Measurements from ENCODE around the gene HSPA13.
A peak's percentile ranks its signal among the peaks of the same experiment; 100 is the strongest.
"Not testable (repeated sequence)": the region's sequence is repeated elsewhere in the genome, so short reads cannot be mapped to it uniquely, and the experiment has no call there.

Gene HSPA13, protein sequence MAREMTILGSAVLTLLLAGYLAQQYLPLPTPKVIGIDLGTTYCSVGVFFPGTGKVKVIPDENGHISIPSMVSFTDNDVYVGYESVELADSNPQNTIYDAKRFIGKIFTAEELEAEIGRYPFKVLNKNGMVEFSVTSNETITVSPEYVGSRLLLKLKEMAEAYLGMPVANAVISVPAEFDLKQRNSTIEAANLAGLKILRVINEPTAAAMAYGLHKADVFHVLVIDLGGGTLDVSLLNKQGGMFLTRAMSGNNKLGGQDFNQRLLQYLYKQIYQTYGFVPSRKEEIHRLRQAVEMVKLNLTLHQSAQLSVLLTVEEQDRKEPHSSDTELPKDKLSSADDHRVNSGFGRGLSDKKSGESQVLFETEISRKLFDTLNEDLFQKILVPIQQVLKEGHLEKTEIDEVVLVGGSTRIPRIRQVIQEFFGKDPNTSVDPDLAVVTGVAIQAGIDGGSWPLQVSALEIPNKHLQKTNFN

GRCh38 chr21:14382835-14383595 lies at the start of gene HSPA13:
Gene HSPA13 (minus strand): TSS chr21:14383146. CDS start chr21:14383119, 27 bp downstream.
- DNase-seq, result peak; percentile 99 to 100 (median 100)
- intact Hi-C loops (cut with DNase I), result loop anchor here (2.0 kb wide), 1 partner anchor 1346 kb away; the partner anchor contains the start of gene USP25

GRCh38 chr21:14418920-14419319 lies 36.0 kb upstream of the HSPA13 start:
- intact Hi-C loops (cut with DNase I), result no loop called here
- no peak for DNase-seq

DNA sequence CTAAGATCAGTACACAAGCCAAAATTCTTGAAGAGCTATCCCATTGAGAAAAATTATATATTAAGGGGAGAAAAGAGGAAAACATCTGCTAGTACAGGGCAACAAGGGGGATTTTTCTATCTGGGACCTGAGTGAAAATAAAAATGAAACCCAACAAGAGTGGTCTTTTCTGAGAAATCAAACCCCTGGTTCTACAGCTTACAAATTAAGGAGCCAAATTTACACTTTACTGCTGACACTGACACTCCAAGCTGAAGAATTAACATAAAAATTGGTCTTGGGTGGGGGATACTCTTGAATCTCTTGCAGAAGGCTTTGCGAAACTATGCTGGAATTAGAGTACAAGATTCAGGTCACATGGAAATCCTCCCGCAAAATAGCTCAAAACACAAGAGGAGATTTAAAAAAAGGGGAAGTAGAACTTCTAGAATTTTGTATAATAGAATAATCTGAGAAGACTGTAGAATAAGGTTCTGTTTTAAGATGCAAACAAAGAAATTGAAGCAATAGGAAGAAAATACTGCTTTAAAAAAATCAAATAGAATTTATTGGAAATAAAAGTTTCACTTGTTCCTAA lies 32.1 kb upstream of the HSPA13 start:
- intact Hi-C loops (cut with DNase I), result no loop called here
- no peak for DNase-seq

DNA sequence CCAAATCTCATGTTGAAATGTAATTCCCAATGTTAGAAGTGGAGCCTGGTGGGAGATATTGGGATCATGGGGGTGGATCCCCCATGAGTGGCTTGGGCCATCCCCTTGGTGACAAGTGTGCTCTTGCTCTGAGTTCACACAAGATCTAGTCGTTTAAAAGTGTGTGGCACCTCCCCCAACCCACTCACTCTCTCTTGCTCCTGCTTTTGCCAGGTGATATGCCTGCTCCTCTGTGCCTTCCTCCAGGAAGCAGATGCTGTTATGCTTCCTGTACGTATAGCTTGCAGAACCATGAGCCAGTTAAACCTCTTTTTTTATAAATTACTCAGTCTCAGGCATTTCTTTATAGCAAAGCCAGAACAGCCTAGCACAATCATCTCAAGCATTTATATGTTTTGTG lies 23.0 kb upstream of the HSPA13 start:
- no peak for DNase-seq
- intact Hi-C loops (cut with DNase I), result loop anchor here (10.0 kb wide), 1 partner anchor 1189 kb away; no protein-coding TSS in a partner anchor

DNA sequence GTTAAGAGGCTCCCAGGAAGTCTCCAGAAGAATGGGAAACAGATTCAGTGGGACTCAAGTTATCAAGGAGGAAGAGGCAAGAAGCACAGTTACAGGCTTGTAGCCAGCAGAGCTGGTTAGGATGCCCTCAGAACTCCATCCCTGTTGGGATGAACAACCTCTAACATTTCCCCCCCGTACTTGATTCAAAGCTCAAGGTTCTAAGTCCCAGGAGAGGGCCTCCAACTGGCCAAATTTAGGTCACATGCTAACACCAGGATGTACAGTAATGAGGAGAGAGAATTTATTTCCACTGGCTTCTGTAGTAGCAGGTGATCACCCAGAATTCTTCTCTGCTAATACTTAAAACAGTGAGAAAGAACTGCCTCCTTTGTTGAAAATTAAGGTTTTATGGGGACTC lies 22.3 kb upstream of the HSPA13 start:
- DNase-seq, result no peak
- intact Hi-C loops (cut with DNase I), result loop anchor here (10.0 kb wide), 1 partner anchor 1190 kb away; no protein-coding TSS in a partner anchor

GRCh38 chr21:14403681-14404318 lies 20.9 kb upstream of the HSPA13 start:
- DNase-seq, result no peak

GRCh38 chr21:14401217-14401616 lies 18.3 kb upstream of the HSPA13 start:
- intact Hi-C loops (cut with DNase I), result loop anchor here (10.0 kb wide), 1 partner anchor 1194 kb away; no protein-coding TSS in a partner anchor

More at GRCh38 chr21:14403681-14404318, 20.9 kb upstream of the HSPA13 start:
- intact Hi-C loops (cut with DNase I), result loop anchor here (2.0 to 10.0 kb wide), 2 partner anchors 1079 to 1191 kb away; no protein-coding TSS in a partner anchor

DNA sequence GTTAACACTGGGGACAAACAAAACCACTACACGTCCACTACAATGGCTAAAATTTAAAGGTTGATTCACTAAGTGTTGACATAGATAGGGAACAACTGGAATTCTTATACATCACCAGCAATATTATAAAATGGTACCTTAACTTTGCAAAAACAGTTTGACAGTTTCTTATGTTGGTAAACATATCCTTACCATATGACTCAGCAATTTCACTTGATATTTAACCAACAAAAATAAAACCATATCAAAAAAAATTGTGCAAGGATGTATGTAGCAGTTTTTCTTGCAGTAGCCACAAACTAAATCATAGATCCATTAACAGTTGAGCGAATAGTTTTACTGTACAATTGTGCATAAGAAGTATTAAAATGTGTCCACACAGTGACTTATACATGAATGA lies 5.3 kb upstream of the HSPA13 start:
- intact Hi-C loops (cut with DNase I), result no loop called here
- DNase-seq, result no peak

More at GRCh38 chr21:14401217-14401616, 18.3 kb upstream of the HSPA13 start:
- DNase-seq, result no peak

DNA sequence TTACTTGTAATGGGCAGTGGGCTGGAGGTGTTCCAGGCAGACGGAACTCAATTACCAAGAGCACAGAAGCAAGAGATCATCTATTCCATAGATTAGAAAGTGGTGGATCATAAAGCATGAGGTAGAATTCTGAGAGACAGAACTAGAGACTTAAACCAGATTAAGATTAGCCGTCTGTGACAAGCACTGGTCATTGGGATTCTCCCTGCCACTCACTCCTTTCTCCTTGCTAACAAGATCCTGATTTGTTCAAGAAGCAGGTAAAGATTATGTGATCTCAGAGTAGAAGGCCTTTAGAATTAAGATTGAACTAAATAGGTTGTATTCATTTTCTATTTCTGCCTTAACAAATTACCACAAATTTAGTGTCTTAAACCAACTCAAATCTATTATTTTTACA lies 1.5 kb upstream of the HSPA13 start:
- intact Hi-C loops (cut with DNase I), result no loop called here
- DNase-seq, result no peak

DNA sequence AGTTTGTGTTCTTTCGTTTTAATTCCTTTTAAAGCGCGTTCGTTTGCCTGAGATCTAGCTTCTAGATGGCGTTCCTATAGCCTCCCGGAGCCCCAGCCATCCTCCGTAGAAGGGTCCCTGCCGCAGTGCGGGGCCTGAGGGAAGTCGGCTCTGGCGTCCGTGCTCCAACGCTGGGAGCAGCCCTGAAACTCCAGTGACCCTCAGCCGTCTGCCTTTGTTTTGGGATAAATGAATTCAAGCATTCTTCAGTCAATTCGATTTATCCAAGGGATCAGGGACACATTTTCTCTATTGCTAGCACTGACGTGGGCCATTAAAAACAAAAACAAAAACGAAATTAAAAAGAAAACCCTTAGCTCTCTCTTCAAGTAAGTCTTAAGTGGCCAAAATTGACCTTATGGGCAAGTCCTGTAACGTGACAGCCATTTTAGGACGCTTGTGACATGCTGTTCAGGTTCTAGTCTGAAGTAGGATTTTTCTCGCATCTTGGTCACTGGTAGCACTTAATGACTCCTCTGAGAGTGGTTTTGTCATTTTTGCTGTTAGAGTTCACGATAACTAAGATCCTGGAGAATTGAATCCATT lies 742 bp upstream of the HSPA13 start:
- peak in 1 of 10 donors; percentile 46 for DNase-seq

DNA sequence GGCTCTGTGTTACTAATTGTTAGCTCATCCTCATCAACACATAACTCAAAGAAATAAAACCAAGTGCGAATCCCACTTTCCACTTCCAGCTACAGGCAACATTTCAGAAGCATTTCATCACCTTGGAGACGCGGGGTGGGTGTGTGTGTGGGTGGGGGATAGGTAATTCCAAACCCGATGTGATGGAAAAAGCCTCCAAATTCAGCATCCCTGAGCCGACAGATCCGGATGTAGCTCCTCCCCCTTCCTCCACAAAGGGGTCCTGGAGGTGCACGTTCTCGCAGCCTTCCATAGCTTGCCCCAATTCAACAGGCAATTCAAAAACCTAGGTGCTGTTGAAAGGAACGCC lies 486 bp downstream of the HSPA13 start:
- intact Hi-C loops (cut with DNase I), result loop anchor here (2.0 kb wide), 1 partner anchor 1346 kb away; the partner anchor contains the start of gene USP25
- DNase-seq, result peak in 6 of 10 donors; percentile 21 to 79 (median 26)

More for the DNA sequence above, 742 bp upstream of the HSPA13 start:
- intact Hi-C loops (cut with DNase I), result loop anchor here (2.0 kb wide), 1 partner anchor 1345 kb away; the partner anchor contains the start of gene USP25

- no peak for DNase-seq
- intact Hi-C loops (cut with DNase I), result no loop called here
These were observed 6.1 kb downstream of the HSPA13 start for GRCh38 chr21:14376854-14377253.

GRCh38 chr21:14366998-14367397 lies 15.9 kb downstream of the HSPA13 start:
- intact Hi-C loops (cut with DNase I), result no loop called here
- DNase-seq, result no peak

DNA sequence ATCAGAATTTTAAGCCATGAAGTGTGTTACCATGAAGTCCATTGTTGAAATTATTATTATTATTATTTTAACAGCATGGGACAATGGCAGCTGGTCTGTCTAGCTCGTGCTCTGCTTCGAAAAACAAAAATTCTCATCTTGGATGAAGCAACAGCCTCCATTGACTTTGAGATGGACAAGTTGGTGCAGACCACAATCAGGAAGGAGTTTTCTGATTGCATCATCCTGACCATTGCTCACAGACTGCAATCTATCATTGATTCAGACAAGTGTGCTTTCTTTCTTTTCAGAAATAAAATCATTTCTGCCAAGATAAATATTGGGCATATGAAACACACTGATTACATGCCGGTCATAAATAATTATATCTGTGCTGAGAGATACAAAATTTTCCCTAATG lies 21.0 kb downstream of the HSPA13 start:
- intact Hi-C loops (cut with DNase I), result no loop called here
- no peak for DNase-seq

DNA sequence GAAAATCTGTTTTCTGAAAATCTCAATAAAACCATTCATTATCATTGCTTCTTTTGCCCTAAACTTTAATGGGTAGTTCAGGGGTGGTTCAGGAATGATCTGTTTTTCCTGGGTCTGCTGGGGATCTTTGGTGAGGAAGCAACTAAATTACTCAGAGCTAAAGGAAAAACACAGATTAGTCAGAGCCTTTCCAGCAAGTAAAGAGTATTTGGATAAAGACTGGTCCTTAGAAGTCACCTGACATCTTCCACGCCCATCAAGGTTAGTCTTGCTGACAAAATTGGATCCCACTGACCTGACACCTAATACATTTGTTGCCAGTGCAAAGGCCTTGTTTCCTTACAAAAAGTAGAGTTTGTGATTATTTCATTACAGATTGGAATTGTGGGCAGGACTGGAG lies 24.2 kb downstream of the HSPA13 start:
- intact Hi-C loops (cut with DNase I), result no loop called here
- DNase-seq, result no peak

DNA sequence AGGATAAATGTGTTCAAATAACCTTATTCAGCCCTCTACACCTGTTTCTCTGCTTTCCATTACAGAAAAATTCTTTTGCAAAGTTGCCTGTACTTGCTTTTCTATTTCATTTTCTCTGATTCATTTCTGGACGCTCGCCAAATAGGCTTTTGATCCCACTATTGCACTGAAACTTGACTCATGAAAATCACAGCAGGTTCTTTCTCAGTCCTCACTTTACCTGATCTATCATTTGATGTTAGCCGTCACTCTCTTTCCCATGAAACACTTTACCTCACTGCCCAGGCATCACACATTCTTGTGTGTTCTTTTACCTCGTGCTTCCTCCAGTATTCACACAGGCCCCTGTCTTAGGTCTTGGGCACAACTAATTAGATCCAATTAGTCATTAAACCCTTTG lies 26.2 kb downstream of the HSPA13 start:
- intact Hi-C loops (cut with DNase I), result no loop called here
- DNase-seq, result no peak

DNA sequence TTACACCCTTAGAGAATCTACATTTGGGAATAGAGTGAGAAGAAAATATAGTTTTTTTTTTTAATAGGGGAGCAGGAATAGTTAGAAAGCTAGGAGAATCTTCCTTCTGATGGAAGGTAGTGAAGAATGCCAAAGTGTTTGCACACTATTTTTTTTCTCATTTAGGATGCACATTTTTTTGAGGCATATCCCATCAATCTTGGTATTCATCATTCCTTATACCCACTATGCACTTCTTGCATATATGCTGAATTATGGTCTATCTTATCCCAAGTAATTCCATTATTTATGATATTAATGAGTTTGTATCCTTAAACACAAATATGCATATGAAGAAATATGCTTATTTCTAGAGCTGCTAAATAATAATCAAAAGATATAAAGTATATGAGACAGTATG lies 28.4 kb downstream of the HSPA13 start:
- DNase-seq, result no peak
- intact Hi-C loops (cut with DNase I), result no loop called here

DNA sequence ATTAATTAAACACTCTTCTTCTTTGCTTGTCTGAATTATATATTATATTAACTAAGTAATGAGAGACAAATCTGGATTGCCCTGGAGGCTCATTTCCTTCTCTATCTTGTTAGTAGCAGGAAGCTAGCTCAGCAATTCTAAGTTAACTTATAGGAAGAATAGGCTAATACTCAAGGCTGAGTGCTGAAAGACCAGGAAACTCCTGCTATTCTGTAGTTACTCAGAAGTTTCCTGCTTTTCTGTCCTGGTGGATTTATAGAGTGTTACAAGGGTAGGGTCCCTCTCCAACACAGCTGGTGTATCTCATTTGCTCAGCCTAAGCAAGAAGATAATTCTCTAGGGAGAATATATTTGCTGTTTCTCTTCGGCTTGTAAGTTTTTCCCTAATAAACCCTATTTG lies 29.2 kb downstream of the HSPA13 start:
- intact Hi-C loops (cut with DNase I), result no loop called here
- no peak for DNase-seq

DNA sequence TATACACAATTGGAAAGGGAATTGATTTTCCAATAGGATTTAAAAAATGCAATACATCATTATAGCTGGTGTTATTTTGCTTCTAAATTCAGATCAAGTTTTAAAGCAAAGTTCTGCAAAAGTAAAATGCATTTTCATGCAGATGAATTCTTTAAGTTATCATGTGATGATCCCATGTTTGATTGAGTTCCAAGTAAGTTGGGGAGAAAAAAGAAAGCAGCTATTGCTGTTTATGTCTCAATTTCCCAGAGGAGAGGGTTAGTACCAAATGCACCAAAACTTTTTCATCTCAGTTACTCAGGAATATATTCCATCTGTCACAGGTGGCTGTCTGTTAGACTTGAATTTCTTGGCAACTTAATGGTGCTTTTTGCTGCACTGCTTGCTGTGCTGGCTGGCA lies 29.7 kb downstream of the HSPA13 start:
- no peak for DNase-seq

GRCh38 chr21:14327346-14327745 lies 55.6 kb downstream of the HSPA13 start:
- intact Hi-C loops (cut with DNase I); DNase-seq: not testable (repeated sequence)

More for the DNA sequence above, 29.7 kb downstream of the HSPA13 start:
- intact Hi-C loops (cut with DNase I), result no loop called here
